ENCODE results near the gene EML4. TPM values are rescaled to one million over a fixed set of nuclear protein-coding genes. Genes with fewer than 3 reads are reported as not detected.

Gene EML4
- total and polyA plus RNA-seq, 5 experiments from 2014 or later = 37.8 to 111 (median 48.1) TPM

GRCh38 chr2:42284019-42284418, 114.9 kb downstream of the EML4 start:
- H3K4me1 Mint-ChIP-seq = peaks cover 6 to 15% (median 8%) of the 10 kb centered on the region in 4 donors
- POLR2A ChIA-PET = no interaction called here
- no peak overlapping the region for H3K4me3 Mint-ChIP-seq
- ATAC-seq = no peak
- H3K27ac Mint-ChIP-seq = peak overlapping the region in 2 of 10 donors; percentile 22 to 50
- DNase-seq = no peak
- H3K9me3 Mint-ChIP-seq = no peaks in the 10 kb centered on the region
- peaks cover 0 to 78% (median 19%) of the 10 kb centered on the region in 3 donors for H3K36me3 Mint-ChIP-seq
- no peaks in the 10 kb centered on the region for H3K27me3 Mint-ChIP-seq

- peaks cover 11 to 20% (median 14%) of the 10 kb centered on the region in 4 donors for H3K4me1 Mint-ChIP-seq
- no peaks in the 10 kb centered on the region for H3K9me3 Mint-ChIP-seq
- peak overlapping the region in 9 of 10 donors; percentile 41 to 84 (median 67) for H3K27ac Mint-ChIP-seq
- no peak overlapping the region for H3K4me3 Mint-ChIP-seq
- POLR2A ChIA-PET = interaction anchor here (1.5 kb wide), 1 partner anchor 56 kb away, joined by 4 read pairs; no protein-coding TSS in a partner anchor
- no peak for ATAC-seq
- peaks cover 6 to 74% (median 22%) of the 10 kb centered on the region in 3 donors for H3K36me3 Mint-ChIP-seq
- H3K27me3 Mint-ChIP-seq = no peaks in the 10 kb centered on the region
- DNase-seq = no peak
Observed at GRCh38 chr2:42286268-42286946, 117.3 kb downstream of the EML4 start.

GRCh38 chr2:42288811-42289210, 119.7 kb downstream of the EML4 start:
- H3K27me3 Mint-ChIP-seq = no peaks in the 10 kb centered on the region
- H3K9me3 Mint-ChIP-seq = no peaks in the 10 kb centered on the region
- H3K27ac Mint-ChIP-seq = peak overlapping the region in 4 of 10 donors; percentile 7 to 47 (median 19)
- DNase-seq (no peak), ATAC-seq (no peak)
- POLR2A ChIA-PET = no interaction called here
- peaks cover 12 to 20% (median 14%) of the 10 kb centered on the region in 4 donors for H3K4me1 Mint-ChIP-seq
- H3K4me3 Mint-ChIP-seq = no peak overlapping the region
- peaks cover 10 to 75% (median 28%) of the 10 kb centered on the region in 3 donors for H3K36me3 Mint-ChIP-seq

GRCh38 chr2:42289222-42289621, 120.1 kb downstream of the EML4 start:
- ATAC-seq = no peak
- Mint-ChIP-seq H3K27ac (peak overlapping the region; percentile 7 to 64 (median 42)), H3K27me3 (no peaks in the 10 kb centered on the region), H3K9me3 (no peaks in the 10 kb centered on the region), H3K36me3 (peaks cover 10 to 73% (median 28%) of the 10 kb centered on the region in 3 donors), H3K4me3 (no peak overlapping the region), H3K4me1 (peaks cover 12 to 20% (median 14%) of the 10 kb centered on the region in 4 donors)
- no peak for DNase-seq
- POLR2A ChIA-PET = no interaction called here

- ATAC-seq (no peak), DNase-seq (no peak)
- Mint-ChIP-seq H3K27me3 (no peaks in the 10 kb centered on the region), H3K27ac (no peak overlapping the region), H3K9me3 (no peaks in the 10 kb centered on the region), H3K4me1 (peaks cover 12 to 20% (median 17%) of the 10 kb centered on the region in 4 donors), H3K36me3 (peaks cover 10 to 77% (median 36%) of the 10 kb centered on the region in 3 donors), H3K4me3 (no peak overlapping the region)
- POLR2A ChIA-PET = interaction anchor here (1.1 kb wide), 1 partner anchor 12 kb away, joined by 3 read pairs; no protein-coding TSS in a partner anchor
Observed at GRCh38 chr2:42290005-42290404, 120.9 kb downstream of the EML4 start.

GRCh38 chr2:42293019-42293418, 123.9 kb downstream of the EML4 start:
- Mint-ChIP-seq H3K27me3 (no peaks in the 10 kb centered on the region), H3K36me3 (peaks cover 15 to 79% (median 53%) of the 10 kb centered on the region in 3 donors), H3K27ac (peak overlapping the region in 5 of 10 donors; percentile 6 to 82 (median 42)), H3K9me3 (peaks cover 0 to 4% (median 0%) of the 10 kb centered on the region in 9 donors), H3K4me3 (no peak overlapping the region), H3K4me1 (peaks cover 19 to 30% (median 27%) of the 10 kb centered on the region in 4 donors)
- DNase-seq (no peak), ATAC-seq (no peak)
- POLR2A ChIA-PET = no interaction called here

GRCh38 chr2:42296226-42296625, 127.1 kb downstream of the EML4 start:
- peak overlapping the region in 1 of 10 donors; percentile 4 for H3K4me3 Mint-ChIP-seq
- POLR2A ChIA-PET = no interaction called here
- no peak for DNase-seq

GRCh38 chr2:42297322-42297936, 128.3 kb downstream of the EML4 start:
- peaks cover 0 to 5% (median 0%) of the 10 kb centered on the region in 9 donors for H3K9me3 Mint-ChIP-seq
- POLR2A ChIA-PET = no interaction called here
- peak overlapping the region in 9 of 10 donors; percentile 7 to 72 (median 46) for H3K4me3 Mint-ChIP-seq
- peaks cover 23 to 50% (median 42%) of the 10 kb centered on the region in 4 donors for H3K4me1 Mint-ChIP-seq
- peak in 4 of 10 donors; percentile 21 to 61 (median 46) for DNase-seq
- peak overlapping the region; percentile 45 to 97 (median 86) for H3K27ac Mint-ChIP-seq
- H3K27me3 Mint-ChIP-seq = no peaks in the 10 kb centered on the region
- peaks cover 5 to 66% (median 63%) of the 10 kb centered on the region in 3 donors for H3K36me3 Mint-ChIP-seq
- peak; percentile 83 to 93 for ATAC-seq

More at GRCh38 chr2:42296226-42296625, 127.1 kb downstream of the EML4 start:
- Mint-ChIP-seq H3K4me1 (peaks cover 25 to 50% (median 42%) of the 10 kb centered on the region in 4 donors), H3K27me3 (no peaks in the 10 kb centered on the region), H3K36me3 (peaks cover 9 to 71% (median 70%) of the 10 kb centered on the region in 3 donors), H3K9me3 (peaks cover 0 to 5% (median 0%) of the 10 kb centered on the region in 9 donors), H3K27ac (peak overlapping the region; percentile 60 to 97 (median 80))
- no peak for ATAC-seq

- Mint-ChIP-seq H3K9me3 (peaks cover 0 to 5% (median 0%) of the 10 kb centered on the region in 9 donors), H3K4me3 (peak overlapping the region in 5 of 10 donors; percentile 3 to 63 (median 41)), H3K27me3 (no peaks in the 10 kb centered on the region), H3K4me1 (peaks cover 23 to 50% (median 42%) of the 10 kb centered on the region in 4 donors), H3K36me3 (peaks cover 5 to 65% (median 64%) of the 10 kb centered on the region in 3 donors), H3K27ac (peak overlapping the region in 9 of 10 donors; percentile 61 to 97 (median 87))
- ATAC-seq (no peak), DNase-seq (no peak)
- POLR2A ChIA-PET = no interaction called here
Observed at GRCh38 chr2:42298132-42298531, 129.0 kb downstream of the EML4 start.

GRCh38 chr2:42298996-42299754, 130.0 kb downstream of the EML4 start:
- POLR2A ChIA-PET = no interaction called here
- ATAC-seq (no peak), DNase-seq (no peak)
- Mint-ChIP-seq H3K4me3 (peak overlapping the region in 7 of 10 donors; percentile 8 to 67 (median 29)), H3K27ac (peak overlapping the region; percentile 51 to 97 (median 76)), H3K36me3 (peaks cover 8 to 70% (median 67%) of the 10 kb centered on the region in 3 donors), H3K9me3 (peaks cover 0 to 5% (median 0%) of the 10 kb centered on the region in 9 donors), H3K4me1 (peaks cover 26 to 52% (median 44%) of the 10 kb centered on the region in 4 donors), H3K27me3 (no peaks in the 10 kb centered on the region)

- H3K4me1 Mint-ChIP-seq = peaks cover 23 to 53% (median 45%) of the 10 kb centered on the region in 4 donors
- no peak overlapping the region for H3K4me3 Mint-ChIP-seq
- peaks cover 8 to 66% (median 63%) of the 10 kb centered on the region in 3 donors for H3K36me3 Mint-ChIP-seq
- peak overlapping the region in 2 of 10 donors; percentile 25 to 90 for H3K27ac Mint-ChIP-seq
- peaks cover 0 to 5% (median 0%) of the 10 kb centered on the region in 9 donors for H3K9me3 Mint-ChIP-seq
- H3K27me3 Mint-ChIP-seq = no peaks in the 10 kb centered on the region
- POLR2A ChIA-PET = interaction anchor here (0.7 to 1.2 kb wide), 3 partner anchors 47 to 60 kb away, joined by 3 to 4 read pairs (median 3); partner anchors contain the start of gene COX7A2L
- ATAC-seq (no peak), DNase-seq (no peak)
Observed at GRCh38 chr2:42300527-42300926, 131.4 kb downstream of the EML4 start.

GRCh38 chr2:42303252-42303651, 134.1 kb downstream of the EML4 start:
- no peak overlapping the region for H3K4me3 Mint-ChIP-seq
- H3K9me3 Mint-ChIP-seq = peaks cover 0 to 2% (median 0%) of the 10 kb centered on the region in 9 donors
- H3K27ac Mint-ChIP-seq = peak overlapping the region in 1 of 10 donors; percentile 68
- DNase-seq = no peak
- H3K27me3 Mint-ChIP-seq = no peaks in the 10 kb centered on the region
- H3K36me3 Mint-ChIP-seq = peaks cover 11 to 63% (median 52%) of the 10 kb centered on the region in 3 donors
- POLR2A ChIA-PET = interaction anchor here (0.5 kb wide), 1 partner anchor 9 kb away, joined by 3 read pairs; no protein-coding TSS in a partner anchor
- H3K4me1 Mint-ChIP-seq = peaks cover 19 to 40% (median 30%) of the 10 kb centered on the region in 4 donors
- ATAC-seq = no peak
